ENCODE results near the gene CNIH1.

- TF ChIP-seq CTCF (IDR thresholded peaks at IDR 0.05) (no peak), ZFX (IDR thresholded peaks at IDR 0.05; ENCODE audit: borderline replicate concordance) (no peak)
Observed at GRCh38 chr14:54395716-54396115, 45.5 kb downstream of the CNIH1 start.
